ENCODE measurements around the gene NHLH1.
"Not testable (repeated sequence)": the region's sequence is repeated elsewhere in the genome, so short reads cannot be mapped to it uniquely, and the experiment has no call there.

NHLH1 gene

DNA sequence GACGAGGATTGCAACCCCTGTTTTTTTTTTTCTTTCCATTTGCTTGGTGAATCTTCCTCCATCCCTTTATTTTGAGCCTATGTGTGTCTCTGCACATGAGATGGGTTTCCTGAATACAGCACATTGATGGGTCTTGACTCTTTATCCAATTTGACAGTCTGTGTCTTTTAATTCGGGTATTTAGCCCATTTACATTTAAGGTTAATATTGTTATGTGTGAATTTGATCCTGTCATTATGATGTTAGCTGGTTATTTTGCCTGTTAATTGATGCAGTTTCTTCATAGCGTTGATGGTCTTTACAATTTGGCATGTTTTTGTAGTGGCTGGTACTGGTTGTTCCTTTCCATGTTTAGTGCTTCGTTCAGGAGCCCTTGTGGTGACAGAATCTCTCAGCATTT, 21.5 kb downstream of the NHLH1 start:
- not testable (repeated sequence) for DNase-seq

DNA sequence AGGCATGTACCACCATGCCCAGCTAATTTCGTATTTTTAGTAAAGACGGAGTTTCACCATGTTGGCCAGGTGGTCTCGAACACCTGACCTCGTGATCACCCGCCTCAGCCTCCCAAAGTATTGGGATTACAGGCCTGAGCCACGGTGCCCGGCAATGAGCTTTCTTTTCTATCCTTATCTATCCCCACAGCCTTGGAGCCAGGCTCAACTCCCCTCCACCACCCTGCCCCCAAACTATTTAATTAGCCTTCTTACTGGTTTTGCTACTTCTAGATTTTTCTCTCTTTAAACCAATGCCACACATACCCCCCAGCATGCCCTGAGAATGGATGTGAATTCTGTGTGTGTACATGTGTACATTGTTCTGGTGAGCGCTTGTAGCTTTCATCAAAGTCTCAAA, 27.8 kb downstream of the NHLH1 start:
- DNase-seq: no peak

DNA sequence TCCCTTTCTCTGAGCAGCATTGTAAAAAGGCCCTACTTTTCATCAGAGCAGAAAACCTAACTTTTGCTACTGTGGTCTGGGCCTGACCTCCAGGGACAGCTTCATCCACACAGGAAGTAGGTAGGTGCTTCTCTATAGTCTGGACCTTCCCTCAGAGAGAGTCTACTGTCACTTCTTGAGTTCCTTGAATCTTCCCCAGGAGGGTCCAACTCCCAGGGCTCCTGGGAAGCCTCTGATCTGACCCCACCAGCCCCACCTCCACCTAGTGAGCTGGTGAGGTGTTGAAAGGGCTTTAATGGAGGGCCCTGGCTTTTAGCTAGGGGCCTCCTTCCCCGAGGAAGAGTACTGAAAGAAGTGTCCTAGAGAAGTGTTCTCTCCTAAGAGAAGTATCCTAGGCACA, 30.8 kb downstream of the NHLH1 start:
- no peak for DNase-seq

DNA sequence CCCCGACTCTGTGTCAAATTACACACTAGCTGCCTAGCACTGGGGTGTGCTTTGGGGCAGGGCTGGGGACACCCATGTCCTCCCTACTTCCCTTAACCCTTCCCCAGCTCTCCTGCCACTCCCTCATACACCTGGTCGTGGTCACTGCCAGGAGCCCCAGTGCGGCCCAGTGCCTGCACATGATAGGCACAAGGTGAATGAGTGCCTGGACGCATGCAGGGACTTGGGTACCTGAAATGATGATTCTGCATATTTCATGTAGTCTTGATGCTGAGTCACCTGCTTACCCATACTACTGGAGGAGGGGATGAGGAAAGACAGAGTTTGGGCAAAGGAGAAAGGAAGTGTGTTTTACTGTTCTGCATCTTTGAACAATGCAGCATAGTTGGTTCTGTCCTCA, 32.0 kb downstream of the NHLH1 start:
- no peak for DNase-seq

DNA sequence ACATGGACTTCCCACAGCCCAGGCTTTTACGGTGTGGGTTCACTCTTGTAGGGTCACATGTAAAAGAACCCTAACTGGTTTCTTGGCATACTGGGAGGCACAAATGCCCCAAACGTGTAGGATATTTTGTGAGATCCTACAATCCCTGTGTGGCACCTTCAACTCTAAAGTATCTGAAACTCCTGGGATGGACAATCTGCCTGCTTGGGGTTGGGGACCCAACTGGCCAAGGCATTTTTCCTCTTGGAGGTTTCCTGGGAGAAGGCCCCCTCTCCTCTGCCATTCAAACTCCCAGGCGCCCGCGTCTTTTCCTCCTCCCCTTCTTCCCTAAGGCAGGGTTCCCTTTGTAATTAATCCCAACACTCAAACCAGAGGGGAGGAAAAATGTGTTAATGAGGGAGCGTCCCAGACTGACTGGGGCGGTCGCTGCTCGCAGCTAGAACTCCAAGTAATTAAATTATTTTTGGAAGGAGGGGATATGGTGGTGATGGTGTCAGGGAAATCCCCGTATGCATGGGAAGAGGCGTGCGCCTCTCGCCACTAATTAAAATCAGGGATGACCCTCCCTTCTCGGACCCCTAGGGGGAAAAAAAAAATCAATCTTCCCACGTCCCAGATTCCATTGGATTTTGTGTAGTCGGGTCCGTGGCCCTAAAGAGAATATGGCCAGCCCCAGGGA, 32.8 kb downstream of the NHLH1 start:
- no peak for DNase-seq

DNA sequence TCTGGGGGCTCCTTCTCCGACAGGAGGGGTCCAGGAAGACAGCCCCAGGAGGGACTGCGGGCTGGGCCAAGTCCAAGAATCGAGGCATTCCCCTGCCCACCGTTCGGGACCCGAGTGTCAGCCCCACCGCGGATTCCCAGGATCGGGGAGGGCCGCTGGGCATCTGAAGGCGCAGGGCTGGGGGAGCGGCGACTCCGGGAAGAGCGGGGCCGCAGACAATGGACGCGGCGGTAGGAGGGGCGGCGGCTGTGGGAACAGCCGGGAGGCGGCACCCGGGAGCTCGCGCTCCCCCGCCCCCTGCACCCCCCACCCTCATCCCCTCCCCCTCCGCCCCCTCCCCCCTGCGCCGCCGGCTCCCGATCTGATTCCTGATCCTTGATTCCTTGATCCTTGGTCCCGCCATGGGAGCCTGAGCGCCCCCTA, 33.4 kb downstream of the NHLH1 start, which contains the start of gene VANGL2:
Gene VANGL2 (plus strand): TSS at position 342 of the 423 bp plus-strand sequence. CDS start 15,274 bp downstream, outside the sequence.
- no peak for DNase-seq

DNA sequence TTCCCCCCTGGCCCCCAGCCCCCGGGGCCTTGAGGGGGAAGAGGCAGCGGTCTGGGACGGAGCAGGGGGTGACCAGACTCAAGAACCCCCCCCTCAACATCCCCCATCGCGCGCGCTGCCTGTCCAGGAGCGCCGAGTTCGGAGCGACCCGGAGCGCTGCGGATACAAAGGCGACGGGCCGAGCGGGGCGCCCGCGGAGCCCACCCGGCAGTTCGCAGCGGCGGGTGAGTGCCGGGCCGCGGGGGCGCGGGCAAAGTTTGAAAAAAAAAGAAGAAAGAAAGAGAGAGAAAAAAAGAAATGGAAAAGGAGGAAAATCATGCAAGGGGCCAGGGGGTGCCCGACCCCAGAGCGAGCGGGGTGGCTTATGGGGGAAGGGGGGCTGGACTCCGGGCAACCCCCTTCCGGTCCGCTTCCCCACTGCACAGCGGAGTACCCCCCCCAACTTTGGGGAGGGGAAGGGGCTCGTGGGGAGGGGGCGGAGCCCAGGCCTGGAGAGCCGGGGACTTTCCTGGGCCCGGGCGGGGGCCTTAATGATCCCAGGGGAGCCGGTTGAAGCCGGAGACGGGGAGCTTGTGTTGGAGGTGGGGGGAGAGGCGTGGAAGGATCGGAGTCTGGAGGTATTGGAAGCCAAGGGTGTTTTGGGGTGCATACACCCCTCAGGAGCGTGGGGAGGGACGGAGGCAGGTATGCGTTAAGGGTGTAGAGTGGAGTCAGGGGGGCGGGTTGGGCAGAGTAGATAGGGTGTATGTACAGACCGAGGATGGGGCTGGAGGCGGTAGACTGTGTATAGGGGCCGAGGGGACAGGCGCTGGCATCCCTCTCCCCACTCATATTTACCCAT, 34.0 kb downstream of the NHLH1 start:
- no peak for DNase-seq

DNA sequence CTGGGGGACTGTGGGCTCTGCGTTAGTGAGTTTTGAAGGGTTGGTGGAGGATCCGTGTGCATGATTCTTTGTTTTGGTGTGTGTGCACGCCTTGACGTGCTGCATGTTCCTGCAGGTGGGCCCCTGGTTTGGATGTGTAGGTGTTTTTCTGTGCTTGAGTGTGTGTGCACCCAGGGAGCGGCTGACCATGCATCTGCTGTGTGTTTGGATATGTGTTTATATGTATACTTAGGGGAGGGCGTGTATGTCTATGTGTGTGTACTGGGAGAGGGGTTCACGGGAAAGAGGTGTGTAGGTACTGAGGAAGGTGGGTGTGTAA, 34.6 kb downstream of the NHLH1 start:
- DNase-seq: no peak

DNA sequence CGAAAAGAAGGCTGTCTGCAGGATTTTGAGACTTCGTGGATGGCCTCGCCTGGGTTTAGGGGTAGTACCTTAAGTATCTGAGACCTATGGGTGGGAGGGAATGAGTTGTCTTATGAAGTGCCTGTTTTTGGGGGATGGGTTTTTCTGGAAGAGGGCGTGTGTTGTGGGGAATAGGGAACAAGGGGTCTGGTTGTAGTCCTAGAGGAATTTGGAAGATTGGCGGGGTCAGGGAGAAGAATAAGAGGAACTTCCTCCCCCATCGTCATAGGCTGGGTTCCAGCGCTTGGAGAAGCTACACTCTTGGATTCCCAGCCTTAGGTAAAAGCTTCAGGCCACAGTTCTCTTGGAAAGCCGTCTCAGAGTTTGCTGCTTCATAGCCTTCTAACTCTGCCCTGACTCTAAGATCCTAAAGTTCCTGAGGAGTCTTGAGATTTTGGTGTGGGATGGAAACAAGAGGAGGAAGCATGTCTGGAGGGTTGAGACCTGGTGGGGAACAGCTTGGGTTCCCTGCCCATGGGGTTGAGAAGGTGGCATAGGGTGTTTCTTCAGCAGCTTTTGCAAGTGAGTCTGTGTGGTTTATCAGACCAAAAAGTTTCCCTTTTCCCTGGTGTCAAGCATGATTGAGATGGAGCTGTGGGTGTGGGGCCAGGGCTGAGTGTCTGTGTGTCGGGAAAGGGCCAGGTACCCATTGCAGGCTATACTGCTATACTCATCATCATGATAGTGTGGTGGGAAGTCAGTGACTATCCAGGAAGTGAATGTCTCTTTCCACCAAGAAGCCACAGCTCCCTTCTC, 35.3 kb downstream of the NHLH1 start:
- DNase-seq: no peak

DNA sequence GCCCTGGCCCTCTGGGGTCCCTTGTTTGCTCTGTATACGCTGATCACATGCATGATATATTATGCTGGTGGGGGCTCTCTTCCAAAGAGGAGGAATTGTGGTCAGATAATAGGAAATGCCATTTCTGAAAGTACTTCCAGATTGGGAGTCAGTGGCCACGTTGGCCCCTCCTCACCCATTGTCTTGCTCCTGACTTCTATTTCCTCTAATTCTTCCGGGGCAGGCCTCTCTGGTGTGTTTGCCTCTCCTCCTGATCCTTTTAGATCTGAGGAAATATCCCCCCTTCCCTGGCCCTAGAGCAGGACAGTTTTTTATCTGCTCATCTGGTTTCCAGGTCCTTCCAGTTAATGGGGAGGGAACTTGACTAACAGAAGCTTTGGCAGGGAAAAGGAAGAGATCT, 36.4 kb downstream of the NHLH1 start:
- DNase-seq: no peak

DNA sequence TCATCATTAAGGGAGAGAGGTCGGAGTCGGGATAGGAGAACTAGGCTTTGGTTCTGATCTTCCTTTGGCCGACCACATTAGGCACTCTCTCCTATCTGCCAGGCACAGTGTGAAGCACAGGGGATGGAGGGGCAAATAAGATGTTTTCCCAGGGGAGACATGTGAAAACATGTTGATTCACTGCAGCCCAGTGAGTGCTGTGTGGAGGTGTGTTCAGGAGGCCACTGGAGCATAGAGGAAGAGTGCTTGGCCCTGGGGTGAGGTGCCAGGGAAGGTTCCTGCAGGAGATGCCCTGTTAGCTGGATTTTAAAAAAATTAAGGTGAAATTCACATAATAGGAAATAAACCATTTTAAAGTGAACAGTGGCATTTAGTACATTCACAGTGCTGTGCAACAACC, 37.2 kb downstream of the NHLH1 start:
- DNase-seq: no peak

DNA sequence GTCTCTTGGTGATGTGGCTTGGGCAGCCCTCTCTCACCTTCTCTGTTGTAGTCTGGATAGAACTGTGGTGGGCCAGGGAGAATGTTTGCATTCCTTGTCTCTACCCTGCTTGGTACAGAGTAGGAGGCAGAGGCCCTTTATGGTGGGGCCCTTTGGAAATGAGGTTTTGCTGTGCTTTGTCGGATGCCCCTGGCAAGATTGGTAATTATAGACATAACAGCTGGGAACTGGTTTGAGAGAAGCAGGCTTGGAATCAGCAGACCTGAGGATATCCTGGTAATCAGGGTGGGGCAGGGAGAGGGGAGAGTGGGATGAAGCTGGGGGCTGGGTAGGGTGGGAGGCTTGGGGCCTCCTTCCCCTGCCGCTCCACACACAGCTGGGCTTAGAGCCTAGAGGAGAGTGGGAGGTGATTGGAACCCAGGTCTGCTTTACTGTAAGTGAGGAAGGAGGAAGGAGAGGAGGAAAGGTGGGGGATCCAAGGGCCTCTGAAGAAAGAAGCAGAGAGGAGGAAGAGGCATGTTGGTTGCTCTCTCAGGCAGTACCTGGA, 38.5 kb downstream of the NHLH1 start:
- DNase-seq: no peak

DNA sequence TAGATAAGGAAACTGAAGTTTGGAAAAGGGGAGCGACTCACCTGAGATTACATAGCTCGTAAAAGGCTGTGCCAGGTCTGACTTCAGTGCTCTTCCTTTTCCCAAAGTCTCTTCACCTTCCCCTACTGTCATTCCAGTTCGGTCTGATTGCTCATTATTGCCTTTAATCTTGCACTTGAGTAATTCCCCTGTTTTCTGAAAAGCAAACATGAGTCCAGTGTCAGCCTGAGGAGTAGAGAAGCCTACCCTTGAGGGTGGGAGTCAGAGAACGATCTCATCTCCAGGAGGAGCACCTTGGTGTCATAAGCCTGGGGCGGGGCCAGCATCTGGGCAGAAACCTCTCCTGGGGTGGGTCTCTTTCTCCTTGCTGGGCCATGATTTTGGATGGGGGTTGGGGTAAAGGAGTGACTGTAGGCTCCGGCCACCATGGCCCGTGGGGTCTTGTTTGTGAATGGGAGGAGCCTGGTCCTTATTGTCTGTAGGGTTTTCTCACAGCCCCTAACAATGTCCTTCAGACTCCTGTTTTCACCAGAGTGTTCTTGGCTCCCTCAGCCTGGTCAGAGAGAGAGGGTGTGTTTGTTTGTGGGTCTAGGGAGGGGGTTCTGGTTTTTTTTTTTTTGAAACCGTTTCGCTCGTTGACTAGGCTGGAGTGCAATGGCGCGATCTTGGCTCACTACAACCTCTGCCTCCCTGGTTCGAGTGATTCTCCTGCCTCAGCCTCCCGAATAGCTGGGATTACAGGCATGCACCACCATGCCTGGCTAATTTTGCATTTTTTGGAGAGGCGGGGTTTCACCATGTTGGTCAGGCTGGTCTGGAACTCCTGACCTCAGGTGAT, 39.5 kb downstream of the NHLH1 start:
- no peak for DNase-seq

DNA sequence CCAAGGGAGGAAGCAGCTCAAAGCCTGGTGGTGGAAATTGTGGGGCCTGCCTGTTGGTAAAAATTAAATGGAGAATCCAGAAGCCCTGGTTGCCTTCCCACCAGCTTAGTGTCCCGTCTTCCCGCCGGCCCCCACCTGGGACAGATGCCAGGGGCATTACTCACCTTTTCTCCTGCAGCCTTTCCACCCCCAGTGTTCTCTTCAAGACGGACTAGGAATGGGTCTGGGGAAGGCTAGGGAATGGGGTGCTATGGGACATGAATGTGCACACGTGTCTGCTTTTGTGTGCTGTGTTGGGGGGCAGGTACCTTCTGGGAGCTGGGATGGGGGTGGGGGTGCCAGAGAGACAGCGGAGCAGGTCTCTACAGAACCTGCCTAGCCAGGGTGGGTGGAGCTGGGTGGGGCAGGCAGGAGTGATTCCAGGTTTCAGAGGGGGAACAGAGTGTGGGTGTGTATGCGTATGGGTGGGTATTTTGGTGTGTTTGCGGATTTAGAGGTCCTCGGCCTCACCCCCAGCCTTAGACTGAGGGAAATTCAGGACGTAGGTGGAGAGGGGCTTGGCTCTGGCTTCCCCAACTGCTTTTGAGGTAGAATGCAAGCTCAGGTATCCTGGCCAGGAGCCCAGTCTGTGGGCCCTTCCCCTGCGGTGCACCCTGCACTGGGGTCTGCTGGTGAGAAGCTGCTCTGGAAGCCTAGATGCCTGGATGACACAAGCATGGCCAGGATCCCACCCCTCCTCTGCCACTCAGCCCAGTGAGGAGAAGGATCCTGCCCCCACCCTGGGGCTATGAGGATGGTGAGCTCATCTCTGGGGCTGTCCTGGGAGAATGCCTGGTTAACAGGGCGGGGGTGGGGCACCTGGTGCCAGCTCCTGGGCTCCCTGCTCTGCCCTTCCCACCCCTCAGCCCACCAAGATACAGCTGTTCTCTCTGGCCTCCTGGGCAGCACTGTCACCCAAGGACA, 41.2 kb downstream of the NHLH1 start:
- no peak for DNase-seq

DNA sequence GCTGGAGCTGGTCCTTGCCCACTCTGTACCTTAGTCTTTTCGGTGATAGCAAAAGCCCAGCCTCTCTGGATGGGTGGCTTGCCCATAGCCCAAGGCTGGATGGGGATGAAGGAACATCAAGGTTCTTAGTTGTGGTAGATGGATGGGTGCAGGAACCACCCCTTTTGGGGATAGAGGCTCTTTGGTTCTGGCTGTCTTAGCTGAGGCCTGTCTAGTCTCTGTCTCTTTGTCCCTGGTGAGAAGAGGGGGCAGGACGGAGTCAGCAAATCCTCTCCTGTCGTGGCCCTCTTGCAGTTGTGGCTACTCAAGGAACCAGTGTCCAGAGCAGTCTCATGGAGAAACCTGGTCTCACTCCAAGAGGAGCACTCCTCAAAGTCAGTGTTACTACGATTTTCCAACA, 42.0 kb downstream of the NHLH1 start:
- no peak for DNase-seq

DNA sequence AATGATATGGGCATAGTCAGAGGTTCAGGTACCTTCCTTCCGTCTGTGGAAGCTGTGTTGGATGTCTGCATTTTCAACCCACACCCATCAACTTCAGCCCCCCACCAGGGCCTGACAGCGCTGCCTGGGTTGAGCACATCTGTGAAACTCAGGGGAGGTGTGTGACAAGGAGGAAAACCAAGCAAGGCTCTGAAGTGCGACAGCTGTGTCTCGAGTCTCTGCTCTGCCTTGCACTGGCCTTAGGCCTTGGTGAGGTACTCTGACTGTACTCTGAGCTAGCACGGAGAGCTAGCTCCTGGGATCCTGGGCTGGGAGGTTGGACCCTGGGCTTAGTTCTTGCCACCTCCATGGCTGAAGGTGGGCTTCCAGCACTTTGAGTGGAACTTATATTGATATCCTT, 42.6 kb downstream of the NHLH1 start:
- DNase-seq: no peak

DNA sequence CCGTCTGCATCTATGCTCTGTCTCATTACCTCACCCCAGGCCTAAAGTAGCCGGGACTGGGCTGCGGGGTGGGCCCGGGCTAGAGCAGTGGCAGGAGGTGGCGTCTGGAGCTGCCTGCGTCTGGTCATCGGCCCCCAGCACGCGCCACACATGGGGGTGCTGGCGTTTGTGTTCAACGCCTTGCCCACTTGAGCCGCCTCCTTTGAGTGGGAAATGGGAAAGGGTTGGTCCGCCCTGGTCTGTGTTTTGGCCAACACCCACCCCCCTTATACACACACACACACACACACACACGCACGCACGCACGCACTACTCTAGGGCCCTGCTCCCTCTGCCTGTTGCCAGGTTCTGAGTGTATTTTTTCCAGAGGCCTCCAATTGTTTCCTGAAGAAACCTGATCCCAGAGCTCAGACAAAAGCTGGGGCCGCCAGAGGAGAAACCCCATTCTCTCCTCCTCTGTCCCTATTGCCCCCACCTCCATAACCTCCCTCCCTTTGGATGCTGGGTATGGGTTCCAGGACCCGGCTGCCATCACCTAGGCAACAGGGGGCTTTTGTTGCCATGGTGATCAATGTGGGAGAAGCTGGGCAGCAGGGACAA, 43.6 kb downstream of the NHLH1 start:
- DNase-seq: no peak

DNA sequence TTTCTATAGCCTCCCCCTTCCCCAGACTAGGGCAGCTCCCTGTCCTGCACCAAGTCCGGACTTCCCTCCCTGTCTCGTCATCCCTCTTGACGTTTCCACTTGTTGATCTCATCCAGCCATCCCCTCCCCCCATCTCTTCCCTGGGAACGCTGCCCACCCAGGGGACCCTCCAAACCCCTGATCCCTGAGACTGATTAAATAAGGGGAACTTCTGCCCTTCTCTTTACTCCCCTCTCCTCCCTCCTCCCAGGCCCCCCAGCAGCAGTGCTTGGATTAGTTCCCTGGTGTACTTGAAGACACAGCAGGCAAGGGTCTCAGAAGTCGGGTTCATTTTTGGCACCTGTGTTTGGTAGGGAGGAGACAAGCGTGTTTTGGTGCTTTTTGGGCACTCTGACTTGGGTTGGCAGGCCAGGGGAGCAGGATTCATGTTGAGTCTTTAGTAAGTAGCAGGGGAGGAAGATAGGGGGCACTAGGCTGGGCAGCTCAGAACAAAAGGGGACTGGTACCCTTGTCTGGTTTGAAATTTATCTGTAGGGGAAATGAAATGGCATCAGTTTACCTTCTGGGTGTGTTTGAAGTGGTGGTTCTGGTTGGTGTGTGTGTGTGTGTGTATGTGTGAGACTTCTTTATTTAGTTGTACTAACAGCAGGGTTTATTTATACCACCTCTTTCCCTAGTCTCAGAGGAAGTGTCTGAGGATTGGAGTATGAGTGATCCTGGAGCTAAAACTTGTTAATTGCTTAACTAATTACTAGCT, 44.6 kb downstream of the NHLH1 start:
- DNase-seq: no peak

DNA sequence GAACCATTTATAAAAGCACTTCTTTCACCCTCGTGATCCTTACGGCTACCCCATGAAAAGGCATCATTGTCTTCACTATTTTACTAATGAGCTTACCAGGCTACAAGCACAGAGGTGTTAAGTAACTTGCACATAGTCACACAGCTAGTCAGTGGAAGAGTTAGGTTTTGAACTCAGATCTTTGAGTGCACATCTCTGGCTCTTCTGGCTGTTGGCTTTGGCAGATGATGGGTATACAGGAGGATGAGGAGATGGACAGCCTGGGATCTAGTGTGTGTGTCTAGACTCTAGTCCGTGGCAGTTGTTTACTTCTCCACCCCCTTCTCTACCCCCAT, 45.1 kb downstream of the NHLH1 start:
- no peak for DNase-seq

DNA sequence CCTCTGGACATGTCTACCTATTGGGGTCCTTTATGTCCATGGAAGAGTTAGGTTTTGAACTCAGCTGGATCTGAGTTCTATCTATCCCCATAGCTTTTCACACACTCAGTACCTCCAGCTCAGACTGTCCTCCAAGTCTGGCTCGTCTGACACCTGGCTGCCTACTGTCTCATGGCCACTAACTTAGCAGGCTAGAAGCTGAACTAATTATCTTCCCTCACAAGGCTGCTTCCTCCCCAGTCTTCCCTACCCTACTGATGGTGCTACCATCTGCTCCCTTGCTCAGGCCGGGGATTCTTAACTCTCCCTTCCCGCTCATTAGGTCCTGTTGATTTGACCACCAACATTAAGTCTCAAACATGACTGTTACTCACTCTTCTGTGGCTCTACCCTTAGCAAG, 46.8 kb downstream of the NHLH1 start:
- DNase-seq: no peak
